SKM-1 (cell line): ENCODE measurements around the gene PDE5A.
"Not testable (repeated sequence)": the region's sequence is repeated elsewhere in the genome, so short reads cannot be mapped to it uniquely, and the experiment has no call there.

Experiments used
- DNase-seq: peaks from one replicate; lab custom pipeline; 2025; ENCODE audit not compliant: unreplicated experiment; lab: John Stamatoyannopoulos, UW

The PDE5A gene

GRCh38 chr4:119646347-119647071 lies 17.9 kb upstream of the PDE5A start:
- no peak for DNase-seq

GRCh38 chr4:119643306-119644042 lies 14.9 kb upstream of the PDE5A start:
- DNase-seq, result no peak

- no peak for DNase-seq
These were observed 13.2 kb upstream of the PDE5A start for GRCh38 chr4:119641765-119642164.

- no peak for DNase-seq
These were observed 9.8 kb upstream of the PDE5A start for GRCh38 chr4:119638359-119638758.

GRCh38 chr4:119636851-119637250 lies 8.2 kb upstream of the PDE5A start:
- DNase-seq, result not testable (repeated sequence)

- no peak for DNase-seq
These were observed 3.6 kb upstream of the PDE5A start for GRCh38 chr4:119632216-119632615.

- no peak for DNase-seq
These were observed 503 bp upstream of the PDE5A start for GRCh38 chr4:119629142-119629471.

GRCh38 chr4:119627267-119628255 lies 1.0 kb downstream of the PDE5A start:
- peak; percentile 22 for DNase-seq

GRCh38 chr4:119626943-119627266 lies 1.7 kb downstream of the PDE5A start:
- DNase-seq, result no peak

GRCh38 chr4:119626420-119626819 lies 2.2 kb downstream of the PDE5A start:
- no peak for DNase-seq

GRCh38 chr4:119625761-119626160 lies 2.8 kb downstream of the PDE5A start:
- no peak for DNase-seq

GRCh38 chr4:119624356-119624755 lies 4.2 kb downstream of the PDE5A start:
- no peak for DNase-seq

GRCh38 chr4:119623025-119623424 lies 5.6 kb downstream of the PDE5A start:
- DNase-seq, result no peak

GRCh38 chr4:119615068-119615719 lies 13.4 kb downstream of the PDE5A start:
- no peak for DNase-seq

- no peak for DNase-seq
These were observed 24.3 kb downstream of the PDE5A start for GRCh38 chr4:119604266-119604665.

GRCh38 chr4:119602366-119602765 lies 26.2 kb downstream of the PDE5A start:
- DNase-seq, result no peak

- DNase-seq, result no peak
These were observed 30.1 kb downstream of the PDE5A start for GRCh38 chr4:119598521-119598920.

GRCh38 chr4:119597377-119597776 lies 31.2 kb downstream of the PDE5A start:
- DNase-seq, result no peak

GRCh38 chr4:119593698-119594097 lies 34.9 kb downstream of the PDE5A start:
- DNase-seq, result no peak

GRCh38 chr4:119592830-119593229 lies 35.8 kb downstream of the PDE5A start:
- DNase-seq, result no peak

- no peak for DNase-seq
These were observed 39.4 kb downstream of the PDE5A start for GRCh38 chr4:119589165-119589564.
